CD4-positive, alpha-beta T cell treated with Interleukin-15 for 1 hour (primary cell): ENCODE results near the gene NR2C2.
A peak's percentile ranks its signal among the peaks of the same experiment; 100 is the strongest.
"Not testable (repeated sequence)": the region's sequence is repeated elsewhere in the genome, so short reads cannot be mapped to it uniquely, and the experiment has no call there.

ENCODE experiments used
- DNase-seq: peaks from one replicate; pipeline ENCODE4 v3.0.0-alpha.2; 2020

The NR2C2 gene

GRCh38 chr3:14962762-14963161 lies 15.4 kb downstream of the NR2C2 start:
- no peak for DNase-seq

- DNase-seq, result no peak
These were observed 19.9 kb downstream of the NR2C2 start for GRCh38 chr3:14967285-14967684.

GRCh38 chr3:14969671-14970070 lies 22.3 kb downstream of the NR2C2 start:
- DNase-seq, result no peak

GRCh38 chr3:14976317-14976716 lies 28.9 kb downstream of the NR2C2 start:
- no peak for DNase-seq

- no peak for DNase-seq
These were observed 33.3 kb downstream of the NR2C2 start for GRCh38 chr3:14980689-14981088.

GRCh38 chr3:14984581-14985113 lies 37.3 kb downstream of the NR2C2 start:
- DNase-seq, result no peak

GRCh38 chr3:14988988-14989394 lies 41.6 kb downstream of the NR2C2 start:
- DNase-seq, result peak; percentile 42

- no peak for DNase-seq
These were observed 42.8 kb downstream of the NR2C2 start for GRCh38 chr3:14989943-14990779.

- DNase-seq, result no peak
These were observed 43.4 kb downstream of the NR2C2 start for GRCh38 chr3:14990780-14991148.

GRCh38 chr3:14991151-14991742 lies 43.9 kb downstream of the NR2C2 start:
- no peak for DNase-seq

GRCh38 chr3:14991818-14992612 lies 44.6 kb downstream of the NR2C2 start:
- no peak for DNase-seq

GRCh38 chr3:14997941-14998340 lies 50.6 kb downstream of the NR2C2 start:
- no peak for DNase-seq

GRCh38 chr3:14999182-14999581 lies 51.8 kb downstream of the NR2C2 start:
- not testable (repeated sequence) for DNase-seq

- DNase-seq, result no peak
These were observed 60.3 kb downstream of the NR2C2 start for GRCh38 chr3:15007681-15008141.

- DNase-seq, result no peak
These were observed 61.8 kb downstream of the NR2C2 start for GRCh38 chr3:15009167-15009566.

- DNase-seq, result no peak
These were observed 63.3 kb downstream of the NR2C2 start for GRCh38 chr3:15010664-15011063.

GRCh38 chr3:15011174-15011573 lies 63.8 kb downstream of the NR2C2 start:
- no peak for DNase-seq

- DNase-seq, result no peak
These were observed 67.4 kb downstream of the NR2C2 start for GRCh38 chr3:15014606-15015328.

- no peak for DNase-seq
These were observed 68.1 kb downstream of the NR2C2 start for GRCh38 chr3:15015456-15015855.

- no peak for DNase-seq
These were observed 69.8 kb downstream of the NR2C2 start for GRCh38 chr3:15017191-15017590.

GRCh38 chr3:15023249-15023648 lies 75.9 kb downstream of the NR2C2 start:
- no peak for DNase-seq

GRCh38 chr3:15023719-15024118 lies 76.3 kb downstream of the NR2C2 start:
- no peak for DNase-seq

- no peak for DNase-seq
These were observed 82.2 kb downstream of the NR2C2 start for GRCh38 chr3:15029625-15030024.
